Measurements from ENCODE around the gene IFIT3.

- TF ChIP-seq YY1 (IDR thresholded peaks at IDR 0.05; ENCODE audit: low read depth) (no peak), NFIC (IDR thresholded peaks at IDR 0.05) (no peak), TAF1 (IDR thresholded peaks at IDR 0.05; ENCODE audit: low read depth) (no peak), REST (IDR thresholded peaks at IDR 0.05; ENCODE audit: low read depth) (no peak)
Observed at GRCh38 chr10:89379103-89379502, 51.3 kb downstream of the IFIT3 start.

All from Ishikawa (cell line).